A673 (cell line): ENCODE measurements around the gene CLCNKA.

ENCODE experiments used
- EZH2 ChIP-seq: fragments of 200-600 bp; sonication (generic); IDR thresholded peaks from 2 replicates; pipeline ENCODE4 v1.6.1; 2017; ENCODE audit warnings: borderline replicate concordance, low read depth, mild to moderate bottlenecking, mixed read lengths, antibody characterized with exemption, low read length; ENCODE audit not compliant: poor library complexity, severe bottlenecking
- TF ChIP-seq, protein P1 (sequence below): fragments of 300-800, 200-600 bp; sonication (generic); conservative IDR thresholded peaks from 2 replicates; pipeline ENCODE4 v1.5.1; 2017; ENCODE audit warnings: low read depth, mild to moderate bottlenecking, antibody characterized with exemption, low read length, moderate library complexity, mixed read lengths

DNA sequence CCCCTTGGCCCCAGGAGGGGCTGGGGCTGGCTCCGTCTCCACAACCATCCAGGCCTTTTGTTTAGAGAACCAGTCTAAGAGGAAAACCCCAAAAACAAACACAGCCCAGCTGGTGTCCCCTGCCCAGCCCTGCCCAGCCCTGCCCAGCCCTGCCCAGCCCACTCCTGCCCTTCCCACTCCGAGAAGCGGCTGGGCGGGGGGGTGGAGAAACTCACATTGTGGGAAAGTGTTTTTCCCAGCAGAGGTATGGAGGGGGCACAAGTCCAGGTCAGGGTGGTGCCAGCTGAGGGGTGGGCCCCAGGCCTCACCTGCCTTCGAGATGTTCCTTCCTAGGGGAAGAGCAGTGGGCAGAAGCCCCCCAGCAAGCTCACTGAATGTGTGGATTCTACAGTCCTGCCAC, 61.6 kb downstream of the CLCNKA start:
- TF ChIP-seq, protein P1, sequence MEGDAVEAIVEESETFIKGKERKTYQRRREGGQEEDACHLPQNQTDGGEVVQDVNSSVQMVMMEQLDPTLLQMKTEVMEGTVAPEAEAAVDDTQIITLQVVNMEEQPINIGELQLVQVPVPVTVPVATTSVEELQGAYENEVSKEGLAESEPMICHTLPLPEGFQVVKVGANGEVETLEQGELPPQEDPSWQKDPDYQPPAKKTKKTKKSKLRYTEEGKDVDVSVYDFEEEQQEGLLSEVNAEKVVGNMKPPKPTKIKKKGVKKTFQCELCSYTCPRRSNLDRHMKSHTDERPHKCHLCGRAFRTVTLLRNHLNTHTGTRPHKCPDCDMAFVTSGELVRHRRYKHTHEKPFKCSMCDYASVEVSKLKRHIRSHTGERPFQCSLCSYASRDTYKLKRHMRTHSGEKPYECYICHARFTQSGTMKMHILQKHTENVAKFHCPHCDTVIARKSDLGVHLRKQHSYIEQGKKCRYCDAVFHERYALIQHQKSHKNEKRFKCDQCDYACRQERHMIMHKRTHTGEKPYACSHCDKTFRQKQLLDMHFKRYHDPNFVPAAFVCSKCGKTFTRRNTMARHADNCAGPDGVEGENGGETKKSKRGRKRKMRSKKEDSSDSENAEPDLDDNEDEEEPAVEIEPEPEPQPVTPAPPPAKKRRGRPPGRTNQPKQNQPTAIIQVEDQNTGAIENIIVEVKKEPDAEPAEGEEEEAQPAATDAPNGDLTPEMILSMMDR = no peak
- TF ChIP-seq EZH2 = no peak
